PFSK-1 (cell line): Measurements from ENCODE around the gene CD200.

Source experiments
- POLR2AphosphoS5 ChIP-seq: IDR thresholded peaks from 2 replicates; pipeline ENCODE4 v1.6.1; 2012; ENCODE audit warnings: low read depth, mild to moderate bottlenecking, control low read depth, low read length, moderate library complexity
- TAF1 ChIP-seq: IDR thresholded peaks from 2 replicates; pipeline ENCODE4 v1.6.1; 2012; ENCODE audit warnings: low read length, control low read depth, borderline replicate concordance; ENCODE audit not compliant: insufficient read depth
- TF ChIP-seq, protein P1 (sequence below), 2 experiments: IDR thresholded peaks; 2 replicates each; pipeline versions ENCODE4 v1.6.1 to v1.8.0; 2011 to 2012; ENCODE audit warnings: low read depth in 2 of 2, low read length in 2 of 2, control low read depth in 1 of 2, inconsistent platforms in 1 of 2, mild to moderate bottlenecking in 1 of 2, moderate library complexity in 1 of 2; ENCODE audit not compliant: insufficient read depth in 1 of 2

DNA sequence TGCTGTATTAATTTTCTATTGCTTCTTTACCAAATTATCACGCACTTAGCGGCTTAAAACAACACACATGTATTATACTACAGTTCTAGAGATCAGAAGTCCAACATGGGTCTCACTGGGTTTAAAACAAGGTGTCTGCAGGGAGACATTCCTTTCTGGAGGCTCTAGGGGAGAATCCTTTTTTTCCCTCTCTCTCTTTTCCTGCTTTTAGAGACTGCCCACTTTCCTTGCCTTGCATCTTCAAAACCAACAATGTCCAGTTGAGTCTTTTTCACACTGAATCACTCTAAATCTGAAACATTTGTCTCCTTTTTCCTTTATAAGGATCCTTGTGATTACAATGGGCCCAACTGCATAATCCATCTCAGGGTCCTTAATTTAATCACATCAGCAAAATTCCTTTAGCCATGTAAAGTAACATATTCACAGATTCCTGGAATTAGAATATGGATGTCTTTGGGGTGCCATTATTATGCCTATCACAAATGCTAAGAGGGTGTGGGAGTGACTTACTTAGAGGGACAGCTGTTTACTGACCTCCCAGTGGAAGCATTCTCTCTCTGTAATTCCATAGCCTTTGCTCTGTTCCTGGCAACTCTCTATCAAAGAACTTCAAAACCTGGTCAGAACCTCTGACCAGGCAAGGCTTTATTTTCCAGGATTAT lies 21.8 kb downstream of the CD200 start:
- TF ChIP-seq POLR2AphosphoS5 (no peak), TAF1 (no peak)
- TF ChIP-seq, protein P1, sequence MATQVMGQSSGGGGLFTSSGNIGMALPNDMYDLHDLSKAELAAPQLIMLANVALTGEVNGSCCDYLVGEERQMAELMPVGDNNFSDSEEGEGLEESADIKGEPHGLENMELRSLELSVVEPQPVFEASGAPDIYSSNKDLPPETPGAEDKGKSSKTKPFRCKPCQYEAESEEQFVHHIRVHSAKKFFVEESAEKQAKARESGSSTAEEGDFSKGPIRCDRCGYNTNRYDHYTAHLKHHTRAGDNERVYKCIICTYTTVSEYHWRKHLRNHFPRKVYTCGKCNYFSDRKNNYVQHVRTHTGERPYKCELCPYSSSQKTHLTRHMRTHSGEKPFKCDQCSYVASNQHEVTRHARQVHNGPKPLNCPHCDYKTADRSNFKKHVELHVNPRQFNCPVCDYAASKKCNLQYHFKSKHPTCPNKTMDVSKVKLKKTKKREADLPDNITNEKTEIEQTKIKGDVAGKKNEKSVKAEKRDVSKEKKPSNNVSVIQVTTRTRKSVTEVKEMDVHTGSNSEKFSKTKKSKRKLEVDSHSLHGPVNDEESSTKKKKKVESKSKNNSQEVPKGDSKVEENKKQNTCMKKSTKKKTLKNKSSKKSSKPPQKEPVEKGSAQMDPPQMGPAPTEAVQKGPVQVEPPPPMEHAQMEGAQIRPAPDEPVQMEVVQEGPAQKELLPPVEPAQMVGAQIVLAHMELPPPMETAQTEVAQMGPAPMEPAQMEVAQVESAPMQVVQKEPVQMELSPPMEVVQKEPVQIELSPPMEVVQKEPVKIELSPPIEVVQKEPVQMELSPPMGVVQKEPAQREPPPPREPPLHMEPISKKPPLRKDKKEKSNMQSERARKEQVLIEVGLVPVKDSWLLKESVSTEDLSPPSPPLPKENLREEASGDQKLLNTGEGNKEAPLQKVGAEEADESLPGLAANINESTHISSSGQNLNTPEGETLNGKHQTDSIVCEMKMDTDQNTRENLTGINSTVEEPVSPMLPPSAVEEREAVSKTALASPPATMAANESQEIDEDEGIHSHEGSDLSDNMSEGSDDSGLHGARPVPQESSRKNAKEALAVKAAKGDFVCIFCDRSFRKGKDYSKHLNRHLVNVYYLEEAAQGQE (IDR thresholded peaks at IDR 0.05; ENCODE audit: insufficient read depth in 1 of 2, low read depth in 2 of 2, low read length in 2 of 2): no peak
